ENCODE data around the gene GPR33.

- TF ChIP-seq EGR1 (IDR thresholded peaks at IDR 0.05) (no peak), EP300 (IDR thresholded peaks at IDR 0.05; ENCODE audit: borderline replicate concordance) (no peak), FOXM1 (IDR thresholded peaks at IDR 0.05; ENCODE audit: borderline replicate concordance, low read depth) (no peak), CEBPB (IDR thresholded peaks at IDR 0.05) (no peak), TAF1 (IDR thresholded peaks at IDR 0.05; ENCODE audit: low read depth) (no peak), MAX (IDR thresholded peaks at IDR 0.05) (no peak), CREB1 (IDR thresholded peaks at IDR 0.05; ENCODE audit: low read depth) (no peak), YY1 (IDR thresholded peaks at IDR 0.05; ENCODE audit: low read depth) (no peak), TCF12 (IDR thresholded peaks at IDR 0.05; ENCODE audit: low read depth) (no peak)
- TF ChIP-seq, protein P1, sequence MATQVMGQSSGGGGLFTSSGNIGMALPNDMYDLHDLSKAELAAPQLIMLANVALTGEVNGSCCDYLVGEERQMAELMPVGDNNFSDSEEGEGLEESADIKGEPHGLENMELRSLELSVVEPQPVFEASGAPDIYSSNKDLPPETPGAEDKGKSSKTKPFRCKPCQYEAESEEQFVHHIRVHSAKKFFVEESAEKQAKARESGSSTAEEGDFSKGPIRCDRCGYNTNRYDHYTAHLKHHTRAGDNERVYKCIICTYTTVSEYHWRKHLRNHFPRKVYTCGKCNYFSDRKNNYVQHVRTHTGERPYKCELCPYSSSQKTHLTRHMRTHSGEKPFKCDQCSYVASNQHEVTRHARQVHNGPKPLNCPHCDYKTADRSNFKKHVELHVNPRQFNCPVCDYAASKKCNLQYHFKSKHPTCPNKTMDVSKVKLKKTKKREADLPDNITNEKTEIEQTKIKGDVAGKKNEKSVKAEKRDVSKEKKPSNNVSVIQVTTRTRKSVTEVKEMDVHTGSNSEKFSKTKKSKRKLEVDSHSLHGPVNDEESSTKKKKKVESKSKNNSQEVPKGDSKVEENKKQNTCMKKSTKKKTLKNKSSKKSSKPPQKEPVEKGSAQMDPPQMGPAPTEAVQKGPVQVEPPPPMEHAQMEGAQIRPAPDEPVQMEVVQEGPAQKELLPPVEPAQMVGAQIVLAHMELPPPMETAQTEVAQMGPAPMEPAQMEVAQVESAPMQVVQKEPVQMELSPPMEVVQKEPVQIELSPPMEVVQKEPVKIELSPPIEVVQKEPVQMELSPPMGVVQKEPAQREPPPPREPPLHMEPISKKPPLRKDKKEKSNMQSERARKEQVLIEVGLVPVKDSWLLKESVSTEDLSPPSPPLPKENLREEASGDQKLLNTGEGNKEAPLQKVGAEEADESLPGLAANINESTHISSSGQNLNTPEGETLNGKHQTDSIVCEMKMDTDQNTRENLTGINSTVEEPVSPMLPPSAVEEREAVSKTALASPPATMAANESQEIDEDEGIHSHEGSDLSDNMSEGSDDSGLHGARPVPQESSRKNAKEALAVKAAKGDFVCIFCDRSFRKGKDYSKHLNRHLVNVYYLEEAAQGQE (IDR thresholded peaks at IDR 0.05; ENCODE audit: low read depth): no peak
These were observed 5.1 kb upstream of the GPR33 start for GRCh38 chr14:31492759-31493498.
